Measurements from ENCODE around the gene SZT2. TPM values are rescaled to one million over a fixed set of nuclear protein-coding genes. Genes with fewer than 3 reads are reported as not detected.

Gene SZT2
- total RNA-seq, 1 experiment from 2014 or later: 77.3 TPM

- Mint-ChIP-seq H3K9me3 (ENCODE audit: low read depth, unreplicated experiment) (no peaks in the 10 kb centered on the region), H3K36me3 (ENCODE audit: insufficient read depth, unreplicated experiment) (peaks cover 15% of the 10 kb centered on the region), H3K4me1 (ENCODE audit: low read depth, unreplicated experiment) (peaks cover 60% of the 10 kb centered on the region), H3K4me3 (ENCODE audit: low read depth, unreplicated experiment) (no peak overlapping the region), H3K27me3 (ENCODE audit: unreplicated experiment) (no peaks in the 10 kb centered on the region), H3K27ac (ENCODE audit: unreplicated experiment) (no peak overlapping the region)
- no peak for DNase-seq
- intact Hi-C loops (cut with micrococcal nuclease; ENCODE audit: unreplicated experiment): loop anchor here (5.0 kb wide), 1 partner anchor 49 kb away; no protein-coding TSS in a partner anchor
- CTCF ChIA-PET: no interaction called here
- no peak for TF ChIP-seq CTCF (IDR thresholded peaks at IDR 0.05; ENCODE audit: unreplicated experiment)
- no TSS peak for BruUV-seq (replicated peaks)
Observed at GRCh38 chr1:43346636-43347035, 43.1 kb upstream of the SZT2 start.

- CTCF ChIA-PET: interaction anchor here (0.8 to 1.3 kb wide), 5 partner anchors 10 to 121 kb away, joined by 3 to 9 read pairs (median 3); partner anchors contain the start of genes C1orf210, CDC20, ELOVL1 and TMEM125
- peak overlapping the region; percentile 72 for H3K27ac Mint-ChIP-seq (ENCODE audit: unreplicated experiment)
- TF ChIP-seq CTCF (IDR thresholded peaks at IDR 0.05; ENCODE audit: unreplicated experiment): no peak
Observed at GRCh38 chr1:43348343-43348808, 41.3 kb upstream of the SZT2 start.

GRCh38 chr1:43348809-43349593 is 40.7 kb upstream of the SZT2 start:
- intact Hi-C loops (cut with micrococcal nuclease; ENCODE audit: unreplicated experiment): loop anchor here (5.0 kb wide), 1 partner anchor 52 kb away; no protein-coding TSS in a partner anchor
- no TSS peak for BruUV-seq (replicated peaks)
- Mint-ChIP-seq H3K27me3 (ENCODE audit: unreplicated experiment) (no peaks in the 10 kb centered on the region), H3K36me3 (ENCODE audit: insufficient read depth, unreplicated experiment) (peaks cover 15% of the 10 kb centered on the region), H3K4me3 (ENCODE audit: low read depth, unreplicated experiment) (peak overlapping the region; percentile 87), H3K4me1 (ENCODE audit: low read depth, unreplicated experiment) (peaks cover 54% of the 10 kb centered on the region), H3K27ac (ENCODE audit: unreplicated experiment) (peak overlapping the region; percentile 79), H3K9me3 (ENCODE audit: low read depth, unreplicated experiment) (no peaks in the 10 kb centered on the region)
- CTCF ChIA-PET: interaction anchor here (0.8 to 1.3 kb wide), 5 partner anchors 9 to 122 kb away, joined by 3 to 9 read pairs (median 3); partner anchors contain the start of genes C1orf210, CDC20, ELOVL1 and TMEM125
- TF ChIP-seq CTCF (IDR thresholded peaks at IDR 0.05; ENCODE audit: unreplicated experiment): no peak
- peak; percentile 97 for DNase-seq

More at GRCh38 chr1:43348343-43348808, 41.3 kb upstream of the SZT2 start:
- peaks cover 15% of the 10 kb centered on the region for H3K36me3 Mint-ChIP-seq (ENCODE audit: insufficient read depth, unreplicated experiment)
- H3K9me3 Mint-ChIP-seq (ENCODE audit: low read depth, unreplicated experiment): no peaks in the 10 kb centered on the region
- TSS peak; percentile 79 for BruUV-seq (replicated peaks)
- H3K4me1 Mint-ChIP-seq (ENCODE audit: low read depth, unreplicated experiment): peaks cover 60% of the 10 kb centered on the region
- peak; percentile 57 for DNase-seq
- intact Hi-C loops (cut with micrococcal nuclease; ENCODE audit: unreplicated experiment): loop anchor here (5.0 kb wide), 1 partner anchor 51 kb away; no protein-coding TSS in a partner anchor
- H3K4me3 Mint-ChIP-seq (ENCODE audit: low read depth, unreplicated experiment): peak overlapping the region; percentile 87
- H3K27me3 Mint-ChIP-seq (ENCODE audit: unreplicated experiment): no peaks in the 10 kb centered on the region

GRCh38 chr1:43349594-43350306 is 39.9 kb upstream of the SZT2 start:
- H3K4me3 Mint-ChIP-seq (ENCODE audit: low read depth, unreplicated experiment): peak overlapping the region; percentile 87
- no peak for DNase-seq
- H3K27me3 Mint-ChIP-seq (ENCODE audit: unreplicated experiment): no peaks in the 10 kb centered on the region
- CTCF ChIA-PET: no interaction called here
- peaks cover 15% of the 10 kb centered on the region for H3K36me3 Mint-ChIP-seq (ENCODE audit: insufficient read depth, unreplicated experiment)
- H3K4me1 Mint-ChIP-seq (ENCODE audit: low read depth, unreplicated experiment): peaks cover 47% of the 10 kb centered on the region
- no peaks in the 10 kb centered on the region for H3K9me3 Mint-ChIP-seq (ENCODE audit: low read depth, unreplicated experiment)
- intact Hi-C loops (cut with micrococcal nuclease; ENCODE audit: unreplicated experiment): loop anchor here (5.0 kb wide), 1 partner anchor 52 kb away; no protein-coding TSS in a partner anchor
- no peak for TF ChIP-seq CTCF (IDR thresholded peaks at IDR 0.05; ENCODE audit: unreplicated experiment)
- BruUV-seq (replicated peaks): TSS peak; percentile 71
- H3K27ac Mint-ChIP-seq (ENCODE audit: unreplicated experiment): peak overlapping the region; percentile 79
